Measurements from ENCODE around the gene FLT1.

GRCh38 chr13:28385362-28385761 is 109.6 kb downstream of the FLT1 start:
- TF ChIP-seq EZH2 (IDR thresholded peaks at IDR 0.05; ENCODE audit: low read length, missing control alignments) (no peak), CTCF (conservative IDR thresholded peaks at IDR 0.05 in 1 of 2, IDR thresholded peaks at IDR 0.05 in 1 of 2; ENCODE audit: low read depth in 1 of 2, low read length in 2 of 2) (no peak)

Data from fibroblast of lung (primary cell).